Fibroblast of skin of left quadriceps (primary cell): Measurements from ENCODE around the gene PTGDS.
A peak's percentile ranks its signal among the peaks of the same experiment; 100 is the strongest.
"Not testable (repeated sequence)": the region's sequence is repeated elsewhere in the genome, so short reads cannot be mapped to it uniquely, and the experiment has no call there.

Experiments used
- DNase-seq, 2 experiments: peaks; one replicate each; pipeline ENCODE4 v3.0.0-alpha.2; 2013; ENCODE audit warnings: low read depth in 2 of 2

Gene PTGDS

DNA sequence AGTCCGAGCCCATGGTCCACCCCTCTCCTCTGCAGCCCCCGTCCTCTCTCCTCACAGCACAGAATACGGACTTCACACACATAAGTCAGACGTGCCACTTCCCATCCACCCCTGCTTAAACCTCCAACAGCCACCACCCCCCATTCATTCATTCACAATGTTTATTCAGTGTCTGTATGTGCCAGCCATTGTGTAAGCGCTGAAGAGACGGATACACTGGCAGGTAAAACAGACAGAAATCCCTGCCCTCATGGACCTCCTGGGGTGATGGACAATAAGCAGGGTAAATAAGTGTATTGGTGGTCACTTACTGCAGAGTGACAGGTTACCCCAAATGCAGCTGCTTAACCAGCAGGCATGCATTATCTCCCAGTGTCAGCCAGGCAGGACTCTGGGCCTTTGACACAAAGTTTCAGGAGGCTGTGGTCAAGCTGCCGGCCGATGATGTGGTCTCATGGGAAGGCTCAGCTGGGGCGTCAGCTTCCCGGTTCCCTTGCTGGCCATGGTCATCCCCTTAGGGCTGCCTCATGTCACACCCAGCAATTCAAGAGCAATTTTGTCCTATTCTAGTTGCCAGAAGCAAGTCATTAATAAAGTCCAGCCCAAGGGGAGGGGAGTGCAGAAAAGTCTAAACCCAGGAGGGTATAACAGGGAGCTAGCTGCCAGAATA lies 13.1 kb downstream of the PTGDS start:
- DNase-seq = no peak

DNA sequence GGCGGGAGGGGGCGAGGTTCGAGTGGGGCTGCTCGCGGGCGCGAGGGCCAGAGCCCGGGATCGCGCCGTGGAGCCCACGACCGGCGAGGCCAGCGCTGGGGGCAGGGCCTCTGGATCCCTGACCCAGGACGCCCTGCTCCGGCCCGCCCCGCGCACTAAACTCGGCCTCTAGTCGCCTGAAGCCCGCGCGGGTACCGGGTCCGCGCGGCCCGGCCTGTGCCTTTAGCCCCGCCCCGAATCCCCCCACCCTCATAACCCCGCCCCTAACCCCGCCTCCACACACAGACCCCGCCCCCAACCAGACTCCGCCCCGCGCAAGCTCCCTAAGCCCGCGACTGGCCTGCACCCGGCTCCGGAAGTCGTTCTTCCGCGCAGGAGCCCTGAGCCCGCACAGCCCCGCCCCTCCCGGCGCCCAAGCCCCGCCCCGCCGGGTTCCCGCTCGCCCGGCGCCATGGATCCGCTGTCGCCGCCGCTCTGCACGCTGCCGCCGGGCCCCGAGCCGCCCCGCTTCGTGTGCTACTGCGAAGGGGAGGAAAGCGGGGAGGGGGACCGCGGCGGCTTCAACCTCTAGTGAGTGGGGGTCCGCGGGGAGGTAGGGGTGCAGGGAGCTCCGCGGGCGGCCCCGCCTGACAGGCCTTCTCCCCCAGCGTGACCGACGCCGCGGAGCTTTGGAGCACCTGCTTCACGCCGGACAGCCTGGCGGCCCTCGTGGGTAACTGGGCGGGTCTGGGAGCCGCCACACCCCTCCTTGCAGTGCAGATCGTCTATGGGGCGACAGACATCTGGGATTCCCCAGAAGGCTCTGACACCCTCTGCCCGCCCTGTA lies 14.9 kb downstream of the PTGDS start, which contains the start of gene PAXX:
Gene PAXX (plus strand): TSS at position 430 of the 826 bp plus-strand sequence. CDS start 22 bp downstream, at position 452.
- peak; percentile 65 to 72 for DNase-seq

DNA sequence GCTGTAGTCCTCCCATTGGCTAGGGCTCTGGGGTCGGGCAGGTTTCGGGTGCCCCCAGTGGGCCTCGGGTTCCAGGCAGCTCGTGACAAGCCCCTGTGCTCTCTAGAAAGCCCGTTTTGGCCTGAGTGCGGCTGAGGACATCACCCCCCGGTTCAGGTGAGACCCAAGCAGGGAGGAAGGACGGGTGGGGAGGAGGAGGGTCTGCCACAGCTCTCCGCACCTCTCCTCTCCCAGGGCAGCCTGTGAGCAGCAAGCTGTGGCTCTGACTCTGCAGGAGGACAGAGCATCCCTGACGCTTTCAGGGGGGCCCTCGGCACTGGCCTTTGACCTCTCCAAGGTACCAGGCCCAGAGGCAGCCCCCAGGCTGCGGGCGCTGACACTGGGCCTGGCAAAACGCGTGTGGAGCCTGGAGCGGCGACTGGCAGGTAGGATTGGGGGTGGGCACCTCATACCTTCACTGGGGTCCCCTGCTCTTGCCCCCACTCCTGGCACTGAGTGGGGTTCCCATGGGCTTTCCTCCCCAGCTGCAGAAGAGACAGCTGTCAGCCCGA lies 15.6 kb downstream of the PTGDS start:
- DNase-seq = no peak

DNA sequence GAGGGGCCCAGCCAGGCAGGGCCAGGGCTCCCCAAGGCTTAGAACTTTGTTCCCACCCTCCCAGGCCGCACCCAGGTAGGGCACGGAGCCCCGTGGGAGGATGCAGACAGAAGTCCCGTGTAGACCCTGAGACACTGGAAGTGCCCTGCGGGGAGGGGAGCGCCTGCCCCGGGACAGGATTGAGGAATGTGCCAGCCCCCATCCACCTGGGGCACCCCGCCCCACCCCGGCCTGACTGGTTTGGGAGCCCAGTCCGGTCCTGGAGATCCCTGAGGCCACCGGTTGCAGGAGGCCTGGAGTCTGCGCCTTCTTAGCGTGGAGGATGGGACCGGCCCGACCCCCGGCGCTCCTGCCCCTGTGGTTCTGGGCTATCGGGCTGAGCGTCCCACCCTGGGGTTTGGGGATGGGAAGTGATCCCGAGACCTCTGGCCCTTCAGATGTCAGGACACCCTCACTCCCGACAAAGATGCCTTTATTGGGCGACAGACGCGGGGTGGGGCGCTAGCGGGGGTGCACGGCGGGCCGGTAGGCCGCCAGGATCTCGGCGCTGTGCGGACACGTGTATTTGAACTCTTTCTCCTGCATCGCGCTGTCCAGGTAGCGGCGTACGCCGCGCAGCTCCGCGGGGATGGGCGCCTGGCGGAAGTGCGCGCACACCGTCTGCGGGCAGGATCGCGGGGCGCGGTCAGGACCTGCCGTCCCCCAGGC lies 17.0 kb downstream of the PTGDS start:
- no peak for DNase-seq

DNA sequence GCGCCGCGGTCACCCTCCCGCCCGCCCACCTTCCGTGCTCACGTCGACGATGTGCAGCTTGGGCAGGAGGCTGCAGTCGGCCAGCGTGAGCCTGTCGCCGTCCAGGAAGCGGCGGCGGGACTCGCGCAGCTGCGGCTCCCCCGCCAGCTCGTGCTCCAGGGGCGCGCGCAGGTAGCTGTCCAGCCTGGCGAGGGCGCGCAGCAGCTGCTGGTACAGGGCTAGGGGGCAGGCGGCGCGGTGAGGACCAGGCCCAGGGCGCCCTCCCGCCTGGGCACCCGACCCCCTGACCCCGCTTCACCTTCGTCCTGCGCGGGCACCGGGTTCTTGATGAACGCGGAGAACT lies 17.6 kb downstream of the PTGDS start:
- no peak for DNase-seq

DNA sequence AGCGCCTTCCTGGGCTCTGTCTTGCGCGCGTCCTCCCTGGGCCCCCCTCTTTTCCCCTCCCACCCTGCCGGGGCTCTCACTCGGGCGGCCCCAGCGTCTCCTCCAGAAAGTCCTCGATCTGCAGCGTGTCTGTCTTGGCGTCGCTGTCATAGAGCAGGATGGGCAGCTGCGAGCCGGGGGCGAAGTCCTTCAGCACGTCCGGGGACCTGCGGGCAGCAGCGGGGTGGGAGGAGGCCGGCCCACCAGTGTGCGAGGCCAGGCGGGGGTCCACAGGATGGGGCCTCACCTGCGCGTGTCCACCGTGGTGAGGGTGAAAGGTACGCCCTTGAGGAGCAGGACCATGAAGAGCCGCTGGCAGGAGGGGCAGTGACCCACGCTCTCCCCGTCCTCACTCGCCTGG lies 18.1 kb downstream of the PTGDS start:
- no peak for DNase-seq

DNA sequence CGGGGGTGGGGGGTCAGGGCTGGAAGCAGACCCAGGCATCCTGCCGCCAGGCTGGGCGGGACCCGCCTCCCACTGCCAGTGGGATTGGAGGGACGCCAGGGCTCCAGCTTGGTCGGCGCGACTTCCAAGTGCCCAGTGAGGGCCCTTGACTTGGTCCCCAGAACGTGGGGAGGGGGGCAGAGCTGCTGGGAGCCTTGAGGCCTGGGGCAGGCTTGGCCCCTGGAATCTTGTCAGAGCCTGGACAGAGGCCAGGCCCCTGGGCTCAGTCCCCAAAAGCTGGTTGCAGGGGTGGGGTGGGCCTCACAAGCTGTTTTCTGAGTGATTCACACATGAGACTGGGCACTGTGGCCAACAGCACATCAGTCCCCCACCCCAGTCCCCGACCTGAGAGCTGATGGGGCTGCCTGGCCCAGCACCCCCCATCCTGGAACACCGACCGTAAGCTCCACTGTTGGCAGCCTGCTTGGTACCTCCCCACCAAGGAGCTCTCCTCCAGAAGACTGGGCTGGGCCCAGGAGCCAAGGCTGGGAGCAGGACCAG lies 18.5 kb downstream of the PTGDS start:
- DNase-seq = no peak

DNA sequence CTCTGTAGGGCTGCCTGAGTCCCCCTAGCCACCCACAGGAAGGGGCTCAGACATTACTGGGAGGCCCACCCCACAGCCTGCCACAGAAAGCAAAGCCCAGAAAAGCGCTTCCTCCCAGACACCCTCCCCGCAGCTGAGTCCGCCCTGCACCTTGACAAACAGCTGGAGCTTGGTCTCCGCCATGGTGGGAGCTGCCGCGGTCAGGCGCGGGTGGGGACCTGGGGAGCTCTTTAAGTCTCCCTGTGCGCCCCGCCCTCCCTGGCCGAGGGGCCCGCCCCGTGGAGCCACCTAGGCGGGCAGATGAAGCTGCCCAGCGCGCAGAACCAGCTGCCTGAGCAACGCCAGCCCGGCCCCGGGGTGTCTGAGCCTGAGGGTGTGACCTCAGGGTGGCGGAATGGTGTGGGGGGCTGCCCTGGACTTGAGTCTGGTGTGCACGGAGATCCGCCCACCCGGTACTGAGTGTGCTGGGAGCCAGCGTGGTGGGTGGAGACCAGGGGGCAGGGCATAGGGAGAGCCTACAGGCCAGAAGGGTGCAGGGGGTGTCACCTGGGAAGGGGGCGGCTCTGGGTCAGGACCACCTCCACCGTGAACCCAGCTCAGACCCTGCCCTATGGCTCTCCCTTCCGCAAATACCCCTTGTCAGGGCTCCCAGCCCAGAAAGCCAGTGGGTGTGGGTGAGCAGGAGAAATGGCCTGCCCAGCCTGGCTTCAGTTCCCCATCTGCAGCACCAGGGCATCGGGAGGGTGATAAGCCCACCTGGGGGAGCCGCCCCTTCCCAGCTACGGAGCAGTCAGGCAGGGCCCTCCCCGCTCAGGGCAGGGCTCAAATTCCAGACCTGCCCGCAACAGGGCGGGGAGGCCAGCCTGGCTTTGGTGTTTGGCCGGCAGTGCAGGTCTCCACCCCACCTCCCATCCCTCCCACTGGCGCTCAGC lies 19.3 kb downstream of the PTGDS start, which contains the start of gene CLIC3:
Gene CLIC3 (minus strand): TSS at position 208 of the 932 bp plus-strand sequence. CDS start 25 bp downstream, at position 183.
- no peak for DNase-seq

DNA sequence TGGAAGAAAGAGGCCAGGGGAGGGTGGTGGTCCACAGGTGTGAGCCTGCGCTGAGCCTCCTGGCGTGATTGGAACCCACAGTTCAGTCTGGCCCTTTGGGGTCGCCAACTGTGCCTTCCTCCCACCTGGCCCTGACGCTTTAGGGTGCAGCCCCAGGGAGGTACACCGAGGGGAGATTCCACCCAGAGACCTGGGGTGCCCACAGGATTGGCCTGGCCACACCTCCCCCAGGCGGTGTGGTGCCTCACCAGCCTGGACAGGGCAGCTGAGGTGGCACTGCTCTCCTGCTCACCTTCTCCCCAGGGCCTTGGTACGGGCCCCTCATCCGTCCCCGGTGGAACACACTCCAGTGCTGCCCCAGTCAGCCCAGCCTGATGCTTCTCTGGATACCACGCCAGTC lies 20.1 kb downstream of the PTGDS start:
- no peak for DNase-seq

DNA sequence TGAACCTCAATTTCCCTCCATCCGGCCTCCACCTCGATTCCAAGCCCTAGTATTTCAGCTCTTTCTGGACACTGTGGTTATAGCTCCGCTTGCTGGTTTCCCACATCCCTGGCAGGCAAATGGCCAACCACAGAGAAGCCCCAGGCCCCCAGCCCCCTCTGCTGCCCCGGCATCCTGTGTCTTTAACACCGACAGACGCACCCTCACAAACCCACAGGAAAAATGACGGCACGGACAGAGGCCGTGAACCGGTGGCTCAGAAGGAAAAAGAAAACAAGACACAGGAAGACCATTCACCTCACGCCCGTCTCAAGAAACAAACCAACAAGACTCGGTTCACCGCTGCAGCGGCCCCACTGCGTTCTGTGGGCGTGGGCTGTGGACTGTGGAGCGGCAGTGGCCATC lies 20.5 kb downstream of the PTGDS start:
- no peak for DNase-seq

DNA sequence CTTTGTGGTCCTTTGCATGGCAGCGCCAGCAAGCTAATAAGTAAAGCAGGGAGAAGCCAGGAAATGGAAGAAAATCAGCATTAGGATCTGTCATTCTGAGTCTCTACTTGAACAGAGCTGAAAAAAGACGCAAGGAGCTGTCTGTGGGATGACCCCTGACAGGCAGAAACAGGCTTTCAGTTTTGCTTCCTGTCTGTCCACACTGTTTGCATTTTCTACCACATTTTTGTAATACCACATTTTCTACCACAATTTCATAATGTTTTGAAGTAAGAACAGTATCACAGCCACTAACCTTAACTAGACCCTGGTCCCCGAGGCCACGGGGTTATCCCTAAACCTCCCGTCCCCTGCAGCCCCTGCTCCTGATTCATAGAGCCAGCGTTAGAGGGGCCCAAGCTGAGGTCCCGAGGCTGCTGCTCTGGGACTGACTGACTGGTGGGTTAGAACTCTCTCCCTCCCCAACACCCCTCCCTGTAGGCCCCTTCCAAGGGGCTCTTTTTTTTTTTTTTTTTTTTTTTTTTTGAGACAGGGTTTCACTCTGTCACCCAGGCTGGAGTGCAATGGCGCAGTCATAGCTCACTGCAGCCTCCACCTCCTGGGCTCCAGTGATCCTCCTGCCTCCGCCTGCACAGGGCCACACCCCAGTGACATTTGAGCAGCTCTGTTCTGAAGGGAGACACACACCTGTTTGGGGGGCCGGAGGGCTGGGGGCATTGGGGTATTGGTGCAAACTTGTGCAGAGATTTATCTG lies 23.1 kb downstream of the PTGDS start:
- DNase-seq = peak in 1 of 2 experiments; percentile 22

DNA sequence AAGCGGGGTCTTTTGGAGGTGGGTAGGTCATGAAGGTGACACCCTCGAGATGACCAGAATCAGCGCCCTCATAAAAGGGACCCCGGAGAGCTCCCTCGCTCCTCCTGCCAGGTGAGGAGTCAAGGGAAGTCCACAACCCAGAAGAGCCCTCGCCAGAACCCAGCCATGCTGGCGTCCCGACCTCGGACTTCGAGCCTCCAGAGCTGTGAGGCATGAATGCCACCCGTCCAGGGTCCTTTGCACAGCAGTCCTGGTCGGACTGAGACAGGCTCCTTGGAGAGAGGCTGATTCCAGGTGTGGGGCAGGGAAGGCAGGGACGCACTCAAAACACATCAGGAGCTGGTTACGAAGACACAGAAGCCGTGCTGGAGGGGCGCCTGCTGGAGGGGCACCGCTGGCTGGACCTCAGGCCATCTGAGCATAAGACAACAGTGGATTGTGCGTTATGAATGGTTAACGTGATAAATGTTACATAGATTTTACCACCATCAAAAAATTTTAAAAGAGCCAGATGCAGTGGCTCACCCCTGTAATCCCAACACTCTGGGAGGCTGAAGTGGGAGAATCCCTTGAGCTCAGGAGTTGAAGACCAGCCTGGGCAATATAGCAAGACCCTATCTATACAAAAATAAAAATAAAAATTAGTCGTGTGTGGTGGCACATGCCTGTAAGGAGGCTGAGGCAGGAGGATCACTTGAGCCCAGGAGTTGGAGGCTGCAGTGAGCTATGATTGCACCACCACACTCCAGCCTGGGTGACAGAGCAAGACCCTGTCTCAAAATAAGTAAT lies 24.7 kb downstream of the PTGDS start:
- no peak for DNase-seq

DNA sequence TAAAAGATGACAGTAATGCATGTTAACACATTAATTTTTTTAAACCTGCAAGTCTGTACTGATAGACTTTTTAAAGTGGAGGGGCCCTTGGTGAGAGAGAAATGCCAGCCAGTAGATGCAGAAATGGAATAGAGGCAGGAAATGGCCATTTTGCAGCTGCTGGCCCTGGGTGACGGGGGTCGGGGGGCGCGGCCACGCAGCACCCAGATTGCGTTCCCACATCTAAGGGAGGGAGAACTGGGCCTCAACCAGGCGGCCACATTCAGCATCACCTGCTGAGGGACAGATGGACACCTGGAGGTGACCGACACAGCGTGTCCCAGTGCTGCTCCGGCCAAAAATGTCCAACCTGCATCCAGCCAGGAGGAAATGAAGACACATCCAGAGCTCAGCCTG lies 25.3 kb downstream of the PTGDS start:
- no peak for DNase-seq

DNA sequence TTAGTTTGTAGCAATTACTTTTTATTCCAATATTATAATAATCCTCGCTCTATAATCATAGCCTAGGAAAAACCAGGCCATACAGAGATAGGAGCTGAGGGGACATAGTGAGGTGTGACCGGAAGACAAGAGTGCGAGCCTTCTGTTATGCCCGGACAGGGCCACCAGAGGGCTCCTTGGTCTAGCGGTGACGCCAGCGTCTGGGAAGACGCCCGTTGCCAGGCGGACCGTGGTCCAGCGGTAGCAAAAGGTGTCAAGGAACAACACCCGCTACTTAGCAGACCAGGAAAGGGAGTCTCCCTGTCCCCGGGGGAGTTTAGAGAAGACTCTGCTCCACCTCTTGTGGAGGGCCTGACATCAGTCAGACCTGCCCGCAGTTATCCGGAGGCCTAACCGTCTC lies 27.0 kb downstream of the PTGDS start:
- DNase-seq = not testable (repeated sequence)

DNA sequence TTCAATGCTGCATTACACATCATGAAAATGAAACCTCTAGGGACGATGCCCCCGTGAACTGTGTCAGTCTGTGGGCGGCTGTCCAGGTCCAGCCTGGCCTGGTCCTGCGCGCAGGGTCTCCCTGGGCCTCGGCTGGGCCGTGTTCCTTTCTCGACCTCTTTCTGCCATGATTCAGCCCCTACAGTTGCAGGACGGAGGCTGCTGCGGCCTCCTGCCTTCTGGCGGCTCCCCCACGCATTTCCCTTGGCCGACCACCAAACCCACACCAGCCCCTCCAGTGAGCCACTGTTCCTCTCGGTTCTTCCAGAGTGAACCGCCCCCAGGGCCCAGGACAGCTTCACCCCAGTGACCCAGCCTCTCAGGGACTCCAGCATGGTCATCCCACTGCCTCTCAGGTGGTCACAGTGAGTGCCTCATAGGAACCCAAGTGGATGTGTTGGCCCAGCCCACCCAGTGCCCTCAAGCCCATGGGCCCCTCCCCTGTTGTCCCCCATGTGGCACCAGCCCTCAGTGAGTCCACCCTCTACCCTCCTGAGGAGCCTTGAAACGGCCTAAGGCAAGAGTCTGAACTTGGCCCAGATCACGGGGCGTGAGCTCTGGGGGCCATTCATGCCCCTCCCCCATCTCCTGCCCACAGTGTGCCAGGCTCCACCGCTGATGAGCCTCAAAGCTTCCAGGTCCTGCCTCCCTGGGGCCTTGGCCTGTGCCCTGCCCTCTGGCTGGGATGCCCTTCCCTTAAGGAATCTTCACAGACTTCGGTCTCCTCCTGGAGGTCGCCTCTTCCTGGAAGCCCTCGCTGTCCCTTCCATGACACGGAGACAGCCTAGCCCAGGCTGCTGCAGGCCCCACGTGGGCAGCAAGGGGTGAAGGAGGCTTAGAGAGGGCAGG lies 29.1 kb downstream of the PTGDS start:
- no peak for DNase-seq

DNA sequence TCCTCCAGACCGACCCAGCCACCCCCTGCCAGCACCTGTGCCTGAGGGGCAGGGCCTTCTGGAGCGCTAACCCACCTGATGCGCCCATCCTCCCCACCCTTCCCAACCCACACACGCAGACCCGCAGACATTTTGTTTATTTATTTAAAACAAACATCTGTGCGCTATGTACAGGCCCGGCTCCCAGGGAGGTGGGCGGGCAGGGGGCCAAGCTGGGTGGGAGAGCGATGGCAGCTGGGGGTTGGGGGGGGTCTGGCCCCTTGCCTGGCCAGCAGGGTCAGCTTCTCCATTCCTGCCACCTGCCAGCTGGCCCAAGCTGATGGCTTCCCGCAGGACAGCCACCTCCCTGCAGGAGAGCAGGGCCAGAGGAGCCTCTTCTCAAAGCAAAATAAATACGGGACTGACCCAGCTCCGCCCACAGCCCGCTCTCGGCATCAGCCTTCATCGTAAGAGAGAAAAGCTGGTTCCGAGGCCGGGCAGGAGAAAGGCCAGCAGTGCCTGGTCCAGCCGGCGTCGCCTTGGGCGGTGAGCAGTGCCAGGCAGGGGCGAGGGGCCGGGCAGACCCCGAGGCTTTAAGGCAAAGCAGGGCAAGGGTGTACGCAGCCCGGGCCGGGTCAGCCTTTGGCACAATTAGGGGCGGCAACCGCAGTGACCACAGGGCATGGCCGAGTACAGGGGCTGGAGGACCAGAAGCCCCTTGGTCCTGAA lies 30.0 kb downstream of the PTGDS start:
- no peak for DNase-seq

DNA sequence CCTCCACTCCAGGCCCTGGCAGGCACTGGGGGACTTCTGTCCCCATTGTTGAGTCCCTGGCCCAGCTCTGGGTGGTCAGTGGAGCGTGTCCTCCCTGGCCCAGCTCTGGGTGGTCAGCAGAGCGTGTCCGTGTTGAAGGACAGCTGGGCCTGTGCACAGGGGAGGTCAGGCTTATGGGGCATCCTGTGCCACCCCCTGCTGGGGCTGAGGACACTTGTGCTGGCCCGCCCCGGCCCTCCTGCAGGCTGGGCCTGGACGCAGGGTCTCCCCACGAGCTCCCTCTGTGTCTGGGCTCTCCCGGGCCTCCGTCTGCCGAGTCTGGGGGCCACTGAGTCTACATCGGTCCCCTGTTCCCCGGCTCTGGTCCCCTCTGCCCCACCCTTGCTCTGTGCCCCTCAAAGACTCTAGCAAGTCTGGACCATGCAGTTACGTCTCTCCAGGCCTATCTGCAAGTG lies 30.5 kb downstream of the PTGDS start:
- DNase-seq = no peak

DNA sequence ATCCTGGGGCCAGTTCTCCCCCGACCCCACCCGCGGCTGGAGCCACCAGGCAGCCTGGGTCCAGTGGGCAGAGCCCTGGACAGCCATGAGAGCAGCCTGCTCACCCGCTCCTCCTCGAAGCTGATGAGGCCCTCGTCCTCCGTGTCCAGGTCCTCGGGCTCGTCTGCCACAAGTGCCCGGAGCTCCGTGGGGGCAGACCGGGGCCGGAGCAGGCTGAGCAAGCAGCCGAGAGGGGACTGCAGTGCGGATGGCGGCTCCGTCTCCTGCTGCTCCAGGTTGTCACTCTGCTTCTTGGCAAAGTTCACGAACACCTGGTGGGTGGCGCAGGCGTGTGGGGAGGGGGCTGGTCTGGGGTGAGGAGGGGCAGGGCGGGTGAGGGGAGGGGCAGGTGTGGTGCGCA lies 31.0 kb downstream of the PTGDS start:
- DNase-seq = no peak
